ENCODE measurements around the gene ESRRG. TPM values are rescaled to one million over a fixed set of nuclear protein-coding genes. Genes with fewer than 3 reads are reported as not detected.
"Not testable (repeated sequence)": the region's sequence is repeated elsewhere in the genome, so short reads cannot be mapped to it uniquely, and the experiment has no call there.

Gene ESRRG
- total RNA-seq, 3 donors from 2014 or later = not detected

GRCh38 chr1:216726435-216726834, 3.2 kb upstream of the ESRRG start:
- no peaks in the 10 kb centered on the region for H3K36me3 Mint-ChIP-seq (ENCODE audit: insufficient read depth)
- H3K4me1 Mint-ChIP-seq (ENCODE audit: low read depth) = no peaks in the 10 kb centered on the region
- no peak overlapping the region for H3K4me3 Mint-ChIP-seq
- H3K9me3 Mint-ChIP-seq = no peaks in the 10 kb centered on the region
- DNase-seq (no peak), ATAC-seq (no peak)
- peaks cover 8% of the 10 kb centered on the region for H3K27me3 Mint-ChIP-seq (ENCODE audit: low read depth)

GRCh38 chr1:216722821-216723220, 408 bp downstream of the ESRRG start:
- Mint-ChIP-seq H3K27me3 (ENCODE audit: low read depth) (peaks cover 8% of the 10 kb centered on the region), H3K9me3 (no peaks in the 10 kb centered on the region), H3K4me1 (ENCODE audit: low read depth) (no peaks in the 10 kb centered on the region), H3K4me3 (no peak overlapping the region), H3K36me3 (ENCODE audit: insufficient read depth) (no peaks in the 10 kb centered on the region)
- ATAC-seq = no peak
- no peak for DNase-seq

GRCh38 chr1:216721863-216722262, 1.4 kb downstream of the ESRRG start:
- no peaks in the 10 kb centered on the region for H3K4me1 Mint-ChIP-seq (ENCODE audit: low read depth)
- no peaks in the 10 kb centered on the region for H3K9me3 Mint-ChIP-seq
- ATAC-seq (no peak), DNase-seq (no peak)
- H3K27me3 Mint-ChIP-seq (ENCODE audit: low read depth) = peaks cover 8% of the 10 kb centered on the region
- no peak overlapping the region for H3K4me3 Mint-ChIP-seq
- no peaks in the 10 kb centered on the region for H3K36me3 Mint-ChIP-seq (ENCODE audit: insufficient read depth)

GRCh38 chr1:216721062-216721461, 2.2 kb downstream of the ESRRG start:
- Mint-ChIP-seq H3K4me1 (ENCODE audit: low read depth) (no peaks in the 10 kb centered on the region), H3K27me3 (ENCODE audit: low read depth) (peaks cover 8% of the 10 kb centered on the region), H3K4me3 (no peak overlapping the region), H3K9me3 (no peaks in the 10 kb centered on the region), H3K36me3 (ENCODE audit: insufficient read depth) (no peaks in the 10 kb centered on the region)
- ATAC-seq (no peak), DNase-seq (no peak)

- Mint-ChIP-seq H3K4me1 (ENCODE audit: low read depth) (no peaks in the 10 kb centered on the region), H3K36me3 (ENCODE audit: insufficient read depth) (no peaks in the 10 kb centered on the region), H3K27me3 (ENCODE audit: low read depth) (no peaks in the 10 kb centered on the region), H3K4me3 (no peak overlapping the region), H3K9me3 (no peaks in the 10 kb centered on the region)
- no peak for DNase-seq
- ATAC-seq = no peak
Measured at GRCh38 chr1:216711712-216712111, 11.5 kb downstream of the ESRRG start.

- H3K4me1 Mint-ChIP-seq (ENCODE audit: low read depth) = no peaks in the 10 kb centered on the region
- H3K27me3 Mint-ChIP-seq (ENCODE audit: low read depth) = no peaks in the 10 kb centered on the region
- no peak overlapping the region for H3K4me3 Mint-ChIP-seq
- H3K9me3 Mint-ChIP-seq = no peaks in the 10 kb centered on the region
- no peak for ATAC-seq
- no peak for DNase-seq
- H3K36me3 Mint-ChIP-seq (ENCODE audit: insufficient read depth) = no peaks in the 10 kb centered on the region
Measured at GRCh38 chr1:216710598-216711333, 12.5 kb downstream of the ESRRG start.

- no peaks in the 10 kb centered on the region for H3K27me3 Mint-ChIP-seq (ENCODE audit: low read depth)
- H3K36me3 Mint-ChIP-seq (ENCODE audit: insufficient read depth) = no peaks in the 10 kb centered on the region
- DNase-seq (no peak), ATAC-seq (no peak)
- H3K4me1 Mint-ChIP-seq (ENCODE audit: low read depth) = no peaks in the 10 kb centered on the region
- H3K4me3 Mint-ChIP-seq = no peak overlapping the region
- H3K9me3 Mint-ChIP-seq = no peaks in the 10 kb centered on the region
Measured at GRCh38 chr1:216710055-216710454, 13.2 kb downstream of the ESRRG start.

GRCh38 chr1:216705676-216706075, 17.6 kb downstream of the ESRRG start:
- Mint-ChIP-seq H3K4me3 (no peak overlapping the region), H3K4me1 (ENCODE audit: low read depth) (no peaks in the 10 kb centered on the region), H3K36me3 (ENCODE audit: insufficient read depth) (no peaks in the 10 kb centered on the region), H3K27me3 (ENCODE audit: low read depth) (no peaks in the 10 kb centered on the region), H3K9me3 (no peaks in the 10 kb centered on the region)
- ATAC-seq (no peak), DNase-seq (no peak)

GRCh38 chr1:216704065-216704464, 19.2 kb downstream of the ESRRG start:
- H3K4me3 Mint-ChIP-seq; H3K4me1 Mint-ChIP-seq (ENCODE audit: low read depth); H3K9me3 Mint-ChIP-seq; H3K36me3 Mint-ChIP-seq (ENCODE audit: insufficient read depth); DNase-seq; ATAC-seq; H3K27me3 Mint-ChIP-seq (ENCODE audit: low read depth): not testable (repeated sequence)

GRCh38 chr1:216702170-216702569, 21.1 kb downstream of the ESRRG start:
- Mint-ChIP-seq H3K4me3 (no peak overlapping the region), H3K4me1 (ENCODE audit: low read depth) (no peaks in the 10 kb centered on the region), H3K9me3 (no peaks in the 10 kb centered on the region), H3K36me3 (ENCODE audit: insufficient read depth) (no peaks in the 10 kb centered on the region), H3K27me3 (ENCODE audit: low read depth) (no peaks in the 10 kb centered on the region)
- DNase-seq (no peak), ATAC-seq (no peak)

GRCh38 chr1:216700779-216701178, 22.4 kb downstream of the ESRRG start:
- H3K36me3 Mint-ChIP-seq (ENCODE audit: insufficient read depth) = no peaks in the 10 kb centered on the region
- ATAC-seq (no peak), DNase-seq (no peak)
- H3K4me1 Mint-ChIP-seq (ENCODE audit: low read depth) = no peaks in the 10 kb centered on the region
- H3K9me3 Mint-ChIP-seq = no peaks in the 10 kb centered on the region
- no peaks in the 10 kb centered on the region for H3K27me3 Mint-ChIP-seq (ENCODE audit: low read depth)
- no peak overlapping the region for H3K4me3 Mint-ChIP-seq

- no peak for ATAC-seq
- Mint-ChIP-seq H3K4me3 (no peak overlapping the region), H3K27me3 (ENCODE audit: low read depth) (no peaks in the 10 kb centered on the region), H3K4me1 (ENCODE audit: low read depth) (no peaks in the 10 kb centered on the region), H3K9me3 (peaks cover 4% of the 10 kb centered on the region), H3K36me3 (ENCODE audit: insufficient read depth) (no peaks in the 10 kb centered on the region)
- no peak for DNase-seq
Measured at GRCh38 chr1:216691710-216692109, 31.5 kb downstream of the ESRRG start.

GRCh38 chr1:216690603-216691002, 32.6 kb downstream of the ESRRG start:
- no peak for ATAC-seq
- no peaks in the 10 kb centered on the region for H3K36me3 Mint-ChIP-seq (ENCODE audit: insufficient read depth)
- no peak overlapping the region for H3K4me3 Mint-ChIP-seq

GRCh38 chr1:216688127-216688657, 35.0 kb downstream of the ESRRG start:
- no peak overlapping the region for H3K4me3 Mint-ChIP-seq
- H3K4me1 Mint-ChIP-seq (ENCODE audit: low read depth) = no peaks in the 10 kb centered on the region
- H3K27me3 Mint-ChIP-seq (ENCODE audit: low read depth) = no peaks in the 10 kb centered on the region
- H3K36me3 Mint-ChIP-seq (ENCODE audit: insufficient read depth) = no peaks in the 10 kb centered on the region
- DNase-seq (no peak), ATAC-seq (no peak)
- peaks cover 8% of the 10 kb centered on the region for H3K9me3 Mint-ChIP-seq

More at GRCh38 chr1:216690603-216691002, 32.6 kb downstream of the ESRRG start:
- DNase-seq = no peak
- Mint-ChIP-seq H3K9me3 (peaks cover 4% of the 10 kb centered on the region), H3K27me3 (ENCODE audit: low read depth) (no peaks in the 10 kb centered on the region), H3K4me1 (ENCODE audit: low read depth) (no peaks in the 10 kb centered on the region)
